Transverse colon (tissue), 4 donors: ENCODE results near the gene GPBP1L1. TPM values are rescaled to one million over a fixed set of nuclear protein-coding genes. Genes with fewer than 3 reads are reported as not detected.

Experiments
- DNase-seq: peaks from one replicate; pipeline ENCODE4 v3.0.0-alpha.2; 2019
- H3K27ac ChIP-seq, 4 donors: fragments of 200-600 bp; sonication (generic); 2 replicates each; pipeline ENCODE4 v1.5.1; 2016 to 2018; ENCODE audit warnings: inconsistent platforms in 4 of 4
- H3K27me3 ChIP-seq: fragments of 200-600 bp; sonication (generic); 2 replicates; pipeline ENCODE4 v1.5.1; 2017; ENCODE audit warnings: inconsistent platforms
- H3K36me3 ChIP-seq, 4 donors: fragments of 200-600 bp; sonication (generic); 2 replicates each; pipeline ENCODE4 v1.5.1; 2017 to 2019; ENCODE audit warnings: inconsistent platforms in 4 of 4
- H3K4me1 ChIP-seq, 4 donors: fragments of 200-600 bp; sonication (generic); 2 replicates each; pipeline ENCODE4 v1.5.1; 2017 to 2020; ENCODE audit warnings: inconsistent platforms in 4 of 4
- H3K4me3 ChIP-seq, 4 donors: fragments of 200-600 bp; sonication (generic); 1 replicate in 1 of 4; 2 replicates in 3 of 4; pipeline versions ENCODE4 v1.5.1 to v1.6.1; 2017 to 2019; ENCODE audit warnings: inconsistent platforms in 4 of 4
- H3K9me3 ChIP-seq, 2 donors: fragments of 200-600 bp; sonication (generic); 2 replicates each; pipeline ENCODE4 v1.5.1; 2017 to 2019; ENCODE audit warnings: inconsistent platforms in 2 of 2
- CTCF ChIP-seq, 5 experiments: fragments of 200-600 bp in 3 of 5; fragments of 450-650 bp in 2 of 5; sonication (generic) in 3 of 5; IDR thresholded peaks; 1 replicate in 2 of 5; 2 replicates in 3 of 5; pipeline ENCODE4 v1.5.1; 2016 to 2017; ENCODE audit warnings: antibody characterized with exemption in 5 of 5, inconsistent platforms in 3 of 5, mild to moderate bottlenecking in 2 of 5, moderate library complexity in 1 of 5
- EP300 ChIP-seq: sonication (generic); formaldehyde crosslinking; IDR thresholded peaks from one replicate; pipeline ENCODE4 v1.6.1; 2017; ENCODE audit warnings: antibody characterized with exemption, low read depth
- POLR2A ChIP-seq: fragments of 450-650 bp; IDR thresholded peaks from one replicate; pipeline ENCODE4 v1.6.1; 2016; ENCODE audit warnings: antibody characterized with exemption, mild to moderate bottlenecking, moderate library complexity
- POLR2AphosphoS5 ChIP-seq, 3 donors: sonication (generic); formaldehyde crosslinking; IDR thresholded peaks; one replicate each; pipeline ENCODE4 v1.6.1; 2016; ENCODE audit warnings: antibody characterized with exemption in 3 of 3
- WGBS, 2 donors: methylation state at CpG; one replicate each; pipeline ENCODE4 v1.1.5; 2018; ENCODE audit warnings: low coverage in 1 of 2; 5-methylcytosine and 5-hydroxymethylcytosine counted together
- in situ Hi-C, 4 donors: fragments of 200-750 bp; cut with MboI; loops; one replicate each; pipeline versions ENCODE4 v1.15.0 to v1.15.1; 2017; ENCODE audit warnings: low sequenced_read_pairs in 3 of 4, low pct_ligation_motif_present in 1 of 4, low pct_unique_long_range_greater_than_20kb in 1 of 4
- intact Hi-C: fragments of 100-400 bp; cut with DNase I; formaldehyde crosslinking; loops from one replicate; pipeline ENCODE4 v1.15.1; 2023; ENCODE audit warnings: low total_unique reads
- small RNA-seq, 4 donors: library from RNA; depleted of rRNA; stranded (forward); fragments of <200 nt; gene quantifications; one replicate each; pipeline ENCODE3, GENCODE V24; 2016
- total RNA-seq, 4 donors: library from RNA; depleted of rRNA; stranded (reverse); fragments of >200 nt; gene quantifications; one replicate each; pipeline ENCODE4 v1.1.0, GENCODE V29; 2016

Gene GPBP1L1
- total RNA-seq, 4 donors from 2014 or later, result 162 to 284 (median 222) TPM

- Histone ChIP-seq H3K4me1 (peaks cover 9 to 29% (median 17%) of the 10 kb centered on the region in 4 donors), H3K27me3 (no peaks in the 10 kb centered on the region), H3K36me3 (no peaks in the 10 kb centered on the region), H3K9me3 (no peaks in the 10 kb centered on the region), H3K4me3 (peak within 1 kb of the TSS; percentile 79 to 100 (median 84)), H3K27ac (peak within 1 kb of the TSS; percentile 93 to 100 (median 96))
- in situ Hi-C loops (no loop called here), intact Hi-C loops (no loop called here)
- WGBS, 2 donors, result 0% methylated on average over 5 to 40 of the region's 41 CpGs
- TF ChIP-seq POLR2AphosphoS5 (IDR thresholded peaks at IDR 0.05) (peak; percentile 87 to 93 (median 92)), POLR2A (peak; percentile 90), EP300 (no peak)
- DNase-seq, result peak; percentile 92
Measured at GRCh38 chr1:45583666-45584350, 102.5 kb downstream of the GPBP1L1 start, which contains the start of gene NASP. TSS of gene NASP (plus strand) at chr1:45584041. CDS start at chr1:45584147, 106 bp downstream.

- Histone ChIP-seq H3K36me3 (no peaks in the 10 kb centered on the region), H3K27ac (peak overlapping the region; percentile 93 to 100 (median 96)), H3K4me3 (peak overlapping the region; percentile 79 to 100 (median 84)), H3K27me3 (no peaks in the 10 kb centered on the region), H3K4me1 (peaks cover 9 to 29% (median 17%) of the 10 kb centered on the region in 4 donors), H3K9me3 (no peaks in the 10 kb centered on the region)
- DNase-seq, result peak; percentile 96
- in situ Hi-C loops, result no loop called here
- intact Hi-C loops, result no loop called here
- 0% methylated on average over 19 of the region's 19 CpGs; no CpG with 5 or more reads in 1 of the 2 donors for WGBS, 2 donors
- TF ChIP-seq POLR2AphosphoS5 (IDR thresholded peaks at IDR 0.05) (no peak), POLR2A (no peak), CTCF (IDR thresholded peaks at IDR 0.05) (no peak), EP300 (no peak)
Measured at GRCh38 chr1:45583264-45583665, 103.1 kb downstream of the GPBP1L1 start.

Small RNAs within 50 kb of the gene (small RNA-seq; reads per million reads assigned to genes)
- gene AL355480.1, result 0 reads per million in 4 donors
- gene AL355480.2, result 0 to 0.24 (median 0) reads per million in 4 donors
- gene AL355480.3, result 0 reads per million in 4 donors
- 0 reads per million in 4 donors for gene AL355480.4

Other genes starting within 250 kb of the GPBP1L1 start
- gene TESK2, start 195.4 kb downstream of the GPBP1L1 start, total RNA-seq, result 10 to 100 TPM in 3 of 4 donors, 1 to 10 TPM in 1; 5.2 to 32.2 (median 14.5) TPM
- gene CCDC163, start 186.5 kb downstream of the GPBP1L1 start, total RNA-seq, result 1 to 10 TPM in 1 of 4 donors, under 1 TPM in 1, not detected in 2; 0.27 to 1.1 TPM
- 10 to 100 TPM in 1 of 4 donors, 1 to 10 TPM in 3; 3.7 to 21.3 (median 4.5) TPM for gene MMACHC, start 186.2 kb downstream of the GPBP1L1 start, total RNA-seq
- gene PRDX1, start 164.6 kb downstream of the GPBP1L1 start, total RNA-seq, result 100 to 1,000 TPM; 120 to 291 (median 189) TPM
- 100 to 1,000 TPM in 3 of 4 donors, 10 to 100 TPM in 1; 86.5 to 158 (median 128) TPM for gene AKR1A1, start 135.7 kb downstream of the GPBP1L1 start, total RNA-seq
- 10 to 100 TPM; 34.4 to 62.2 (median 37.5) TPM for gene NASP, start 102.5 kb downstream of the GPBP1L1 start, total RNA-seq
- gene CCDC17, start 62.5 kb downstream of the GPBP1L1 start, total RNA-seq, result 10 to 100 TPM in 2 of 4 donors, 1 to 10 TPM in 2; 9.0 to 21.3 (median 10.0) TPM
- 10 to 100 TPM in 3 of 4 donors, 1 to 10 TPM in 1; 6.4 to 47.2 (median 28.0) TPM for gene TMEM69, start 1.6 kb upstream of the GPBP1L1 start, total RNA-seq
- gene IPP, start 64.1 kb upstream of the GPBP1L1 start, total RNA-seq, result 10 to 100 TPM; 12.8 to 36.4 (median 15.8) TPM
- gene MAST2, start 117.1 kb upstream of the GPBP1L1 start, total RNA-seq, result 100 to 1,000 TPM; 160 to 313 (median 161) TPM